Esophagus mucosa (tissue), 1 donor: Measurements from ENCODE around the gene SLC13A2. TPM values are rescaled to one million over a fixed set of nuclear protein-coding genes. Genes with fewer than 3 reads are reported as not detected.
A peak's percentile ranks its signal among the peaks of the same experiment; 100 is the strongest.
"Not testable (repeated sequence)": the region's sequence is repeated elsewhere in the genome, so short reads cannot be mapped to it uniquely, and the experiment has no call there.

Source experiments
- ATAC-seq: fragments of 200-7000 bp; cut with Tn5 transposase; one replicate; pipeline ENCODE4 v1.9.1; 2020
- total RNA-seq: library from RNA; stranded (reverse); gene quantifications from one replicate; pipeline ENCODE4 v1.2.4, GENCODE V29; 2023
- donor health status: DM: yes; HTN: yes; CAD: no.

The SLC13A2 gene
- total RNA-seq = not detected

DNA sequence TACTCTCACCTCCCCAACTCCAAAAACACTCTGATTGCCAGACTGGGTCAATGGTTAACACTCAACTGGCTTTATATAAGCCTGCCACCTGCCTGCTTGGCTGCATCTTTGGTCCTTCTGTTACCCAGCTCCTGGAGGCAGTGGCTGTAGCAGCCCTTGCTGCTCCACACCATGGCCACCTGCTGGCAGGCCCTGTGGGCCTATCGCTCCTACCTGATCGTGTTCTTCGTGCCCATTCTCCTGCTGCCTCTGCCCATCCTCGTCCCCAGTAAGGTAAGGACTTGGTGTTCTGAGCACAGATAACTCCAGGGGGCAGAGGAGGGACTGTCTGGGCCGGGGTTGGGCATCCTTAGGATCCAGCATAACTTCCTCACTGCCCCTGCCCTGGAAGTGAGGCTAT, at the start of gene SLC13A2:
Gene SLC13A2, plus strand, starts transcription at position 103 of the 400 bp plus-strand sequence. Its CDS starts 69 bp downstream, at position 172.
- ATAC-seq = no peak

GRCh38 chr17:28425206-28425605, 48.2 kb upstream of the SLC13A2 start:
- no peak for ATAC-seq

- ATAC-seq = peak; percentile 37
These were observed 47.3 kb upstream of the SLC13A2 start for GRCh38 chr17:28426081-28426519.

GRCh38 chr17:28427371-28427770, 46.1 kb upstream of the SLC13A2 start:
- no peak for ATAC-seq

DNA sequence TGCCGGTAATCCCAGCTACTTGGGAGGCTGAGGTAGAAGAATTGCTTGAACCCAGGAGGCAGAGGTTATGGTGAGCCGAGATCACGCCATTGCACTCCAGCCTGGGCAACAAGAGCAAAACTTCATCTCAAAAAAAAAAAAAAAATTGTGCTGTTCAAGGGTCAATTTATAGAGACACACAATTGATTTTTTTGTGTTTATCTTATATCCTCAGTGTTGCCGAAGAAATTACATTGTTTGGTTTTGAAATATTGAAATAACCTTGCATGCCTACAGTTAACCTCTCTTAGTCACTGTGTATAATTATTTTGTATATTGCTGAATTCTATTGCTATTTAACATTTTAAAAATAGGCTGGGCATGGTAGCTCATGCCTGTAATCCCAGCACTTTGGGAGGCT, 45.5 kb upstream of the SLC13A2 start:
- not testable (repeated sequence) for ATAC-seq

GRCh38 chr17:28433721-28434120, 39.7 kb upstream of the SLC13A2 start:
- no peak for ATAC-seq

DNA sequence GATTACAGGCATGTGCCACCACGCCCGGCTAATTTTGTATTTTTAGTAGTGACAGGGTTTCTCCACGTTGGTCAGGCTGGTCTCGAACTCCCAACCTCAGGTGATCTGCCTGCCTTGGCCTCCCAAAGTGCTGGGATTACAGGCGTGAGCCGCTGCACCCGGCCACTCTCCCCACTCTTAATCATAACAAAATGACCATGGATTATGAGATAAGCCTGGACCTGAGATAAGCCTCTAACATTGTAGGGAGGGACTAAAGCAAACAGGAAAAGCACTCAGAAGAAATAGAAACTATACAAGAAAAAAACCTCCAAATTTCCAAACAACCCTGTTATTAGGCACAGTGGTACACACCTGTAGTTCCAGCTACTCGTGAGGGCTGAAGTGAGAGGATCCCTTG, 39.1 kb upstream of the SLC13A2 start:
- ATAC-seq = not testable (repeated sequence)

GRCh38 chr17:28443901-28444638, 29.4 kb upstream of the SLC13A2 start:
- ATAC-seq = no peak

DNA sequence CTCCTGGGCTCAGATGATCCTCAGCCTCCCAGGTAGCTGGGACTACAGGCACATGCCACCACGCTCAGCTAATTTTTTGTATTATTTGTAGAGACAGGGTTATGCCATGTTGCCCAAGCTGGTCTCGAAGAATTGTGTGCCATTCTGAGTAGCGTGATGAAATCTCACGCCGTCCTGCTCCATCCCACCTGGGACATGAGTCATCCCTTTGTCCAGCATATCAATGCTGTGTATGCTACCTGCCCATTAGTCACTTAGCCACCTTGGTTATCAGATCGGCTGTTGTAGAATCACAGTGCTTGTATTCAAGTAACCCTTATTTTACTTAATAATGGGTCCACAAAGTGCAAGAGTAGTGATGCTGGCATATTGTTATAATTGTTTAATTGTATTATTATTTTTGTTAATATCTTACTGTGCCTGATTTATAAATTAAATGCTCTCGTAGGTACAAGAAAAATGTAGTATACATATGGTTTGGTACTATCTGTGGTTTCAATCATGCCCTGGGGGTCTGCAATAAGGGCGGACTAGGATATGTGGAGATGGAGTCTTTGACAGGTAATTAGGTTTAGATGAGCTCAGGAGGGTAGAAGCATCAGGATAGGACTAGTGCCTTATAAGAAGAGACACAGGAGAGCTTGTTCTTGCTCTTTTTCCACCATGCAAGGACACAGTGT, 26.6 kb upstream of the SLC13A2 start:
- no peak for ATAC-seq

- no peak for ATAC-seq
These were observed 26.1 kb upstream of the SLC13A2 start for GRCh38 chr17:28447396-28447760.

DNA sequence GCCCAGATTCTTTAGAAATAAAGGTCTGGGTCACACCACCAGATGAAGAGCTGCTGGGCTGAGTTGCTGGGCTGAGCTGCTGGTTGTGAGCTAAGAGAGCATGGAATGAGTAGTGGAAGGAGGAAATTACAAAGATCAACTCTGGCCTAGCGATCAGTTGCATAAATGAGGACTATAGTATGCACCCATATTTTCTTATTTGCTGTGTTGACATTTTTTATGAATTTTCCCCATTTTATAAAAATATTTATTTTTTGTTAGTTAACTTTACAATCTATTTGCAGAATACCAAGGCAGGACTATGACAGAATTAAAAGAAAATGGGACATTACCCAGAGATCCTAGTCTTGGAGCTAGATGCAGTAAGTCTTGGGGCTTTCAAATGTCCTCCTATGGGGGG, 23.6 kb upstream of the SLC13A2 start:
- no peak for ATAC-seq

- ATAC-seq = no peak
These were observed 15.6 kb upstream of the SLC13A2 start for GRCh38 chr17:28457890-28458289.

DNA sequence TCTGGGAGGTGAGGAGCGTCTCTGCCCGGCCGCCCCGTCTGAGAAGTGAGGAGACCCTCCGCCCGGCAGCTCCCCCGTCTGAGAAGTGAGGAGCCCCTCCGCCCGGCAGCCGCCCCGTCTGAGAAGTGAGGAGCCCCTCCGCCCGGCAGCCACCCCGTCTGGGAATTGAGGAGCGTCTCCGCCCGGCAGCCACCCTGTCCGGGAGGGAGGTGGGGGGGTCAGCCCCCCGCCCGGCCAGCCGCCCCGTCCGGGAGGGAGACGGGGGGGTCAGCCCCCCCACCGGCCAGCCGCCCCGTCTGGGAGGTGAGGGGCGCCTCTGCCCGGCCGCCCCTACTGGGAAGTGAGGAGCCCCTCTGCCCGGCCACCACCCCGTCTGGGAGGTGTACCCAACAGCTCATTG, 14.6 kb upstream of the SLC13A2 start:
- ATAC-seq = not testable (repeated sequence)

DNA sequence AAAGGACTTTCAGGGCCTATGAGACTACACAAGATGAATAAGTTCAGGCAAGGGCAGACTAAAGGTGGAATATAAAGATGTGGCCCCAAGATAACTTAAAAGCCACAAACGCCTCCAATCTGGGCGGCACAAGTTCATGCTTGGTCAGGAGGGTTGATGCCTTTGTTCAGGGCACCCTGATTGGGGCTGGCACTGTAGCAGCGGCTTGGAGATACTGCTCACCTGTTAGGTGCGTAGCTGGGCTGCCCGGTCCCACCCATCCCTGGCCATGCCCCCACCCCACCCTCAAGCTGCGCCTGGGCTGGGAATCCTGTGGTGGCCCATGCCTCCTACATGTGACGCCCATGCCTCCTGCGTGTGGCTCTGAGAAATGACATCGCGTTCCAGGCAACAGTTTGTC, 12.5 kb upstream of the SLC13A2 start:
- no peak for ATAC-seq

DNA sequence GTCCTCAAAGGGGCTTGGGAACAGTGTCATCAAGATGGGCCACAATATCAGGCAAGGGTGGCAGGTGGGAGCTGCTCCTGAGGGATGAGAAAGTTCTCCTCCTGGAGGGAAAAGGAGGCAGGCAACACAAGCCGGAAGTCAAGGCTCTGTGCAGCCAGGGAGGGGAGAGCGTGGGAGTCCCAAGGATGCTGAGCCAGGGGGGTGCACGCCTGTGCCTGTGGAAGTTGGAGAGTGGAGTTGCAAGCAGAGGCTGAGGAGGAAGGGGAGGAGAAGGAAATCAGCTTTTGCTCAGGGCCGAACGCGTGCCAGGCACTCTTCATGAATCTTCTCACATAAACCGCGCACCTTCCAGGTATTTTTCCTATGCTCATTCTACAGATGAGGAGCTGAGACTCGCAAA, 7.4 kb upstream of the SLC13A2 start:
- no peak for ATAC-seq

- ATAC-seq = no peak
These were observed 6.9 kb upstream of the SLC13A2 start for GRCh38 chr17:28466521-28467048.

GRCh38 chr17:28467456-28468025, 5.9 kb upstream of the SLC13A2 start:
- no peak for ATAC-seq

DNA sequence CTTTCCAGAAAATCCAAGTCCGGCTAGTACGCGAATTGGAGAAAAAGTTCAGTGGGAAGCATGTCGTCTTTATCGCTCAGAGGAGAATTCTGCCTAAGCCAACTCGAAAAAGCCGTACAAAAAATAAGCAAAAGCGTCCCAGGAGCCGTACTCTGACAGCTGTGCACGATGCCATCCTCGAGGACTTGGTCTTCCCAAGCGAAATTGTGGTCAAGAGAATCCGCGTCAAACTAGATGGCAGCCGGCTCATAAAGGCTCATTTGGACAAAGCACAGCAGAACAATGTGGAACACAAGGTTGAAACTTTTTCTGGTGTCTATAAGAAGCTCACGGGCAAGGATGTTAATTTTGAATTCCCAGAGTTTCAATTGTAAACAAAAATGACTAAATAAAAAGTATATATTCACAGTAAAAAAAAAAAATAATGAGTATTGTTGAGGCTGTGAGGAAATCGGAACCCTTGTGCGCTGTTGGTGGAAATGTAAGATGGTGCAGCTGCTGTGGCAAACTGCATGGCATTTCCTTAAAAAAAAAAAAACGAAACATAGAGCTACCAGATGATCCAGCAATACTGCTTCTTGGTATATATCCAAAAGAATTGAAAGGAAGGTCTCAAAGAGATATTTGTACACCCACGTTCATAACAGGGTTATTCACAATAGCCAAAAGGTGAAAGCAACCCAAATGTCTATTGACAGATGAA, 5.3 kb upstream of the SLC13A2 start:
- ATAC-seq = not testable (repeated sequence)

DNA sequence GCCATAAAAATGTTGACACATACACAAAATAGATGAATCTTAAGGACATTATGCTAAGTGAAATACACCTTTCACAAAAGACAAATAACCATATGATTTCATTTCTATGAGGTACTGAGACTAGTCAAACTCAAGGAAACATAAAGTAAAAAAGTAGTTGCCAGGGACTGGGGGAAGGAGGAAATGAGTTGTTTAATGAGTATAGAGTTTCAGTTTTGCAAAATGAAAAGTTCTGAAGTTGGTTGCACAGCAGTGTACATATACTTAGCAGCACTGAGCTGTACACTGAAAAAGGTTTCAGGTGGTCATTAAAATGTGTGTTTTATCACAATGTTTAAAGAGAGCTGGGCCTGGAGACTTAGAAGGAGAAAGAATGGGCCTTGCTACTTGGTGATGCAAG, 4.7 kb upstream of the SLC13A2 start:
- no peak for ATAC-seq

DNA sequence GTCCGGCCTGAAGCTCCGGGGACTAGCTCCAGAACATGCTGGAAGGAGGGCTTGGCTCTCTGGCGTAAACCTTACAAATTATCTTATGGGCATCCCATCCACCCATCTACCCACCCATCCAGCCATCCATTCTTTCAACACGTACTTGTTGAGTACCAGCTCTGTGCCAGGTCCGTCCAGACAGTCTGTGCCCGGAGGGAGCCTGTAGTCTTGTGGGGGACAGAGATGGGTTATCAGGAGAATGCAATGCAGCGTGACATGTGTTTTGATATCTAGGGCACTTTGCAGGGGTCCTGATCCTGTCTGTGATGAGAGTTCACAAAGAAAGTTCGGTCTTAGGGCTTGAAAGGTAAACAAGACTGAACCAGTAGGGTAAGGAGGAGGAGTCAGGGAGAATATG, 4.1 kb upstream of the SLC13A2 start:
- ATAC-seq = no peak

GRCh38 chr17:28470266-28470913, 3.1 kb upstream of the SLC13A2 start:
- ATAC-seq = no peak

DNA sequence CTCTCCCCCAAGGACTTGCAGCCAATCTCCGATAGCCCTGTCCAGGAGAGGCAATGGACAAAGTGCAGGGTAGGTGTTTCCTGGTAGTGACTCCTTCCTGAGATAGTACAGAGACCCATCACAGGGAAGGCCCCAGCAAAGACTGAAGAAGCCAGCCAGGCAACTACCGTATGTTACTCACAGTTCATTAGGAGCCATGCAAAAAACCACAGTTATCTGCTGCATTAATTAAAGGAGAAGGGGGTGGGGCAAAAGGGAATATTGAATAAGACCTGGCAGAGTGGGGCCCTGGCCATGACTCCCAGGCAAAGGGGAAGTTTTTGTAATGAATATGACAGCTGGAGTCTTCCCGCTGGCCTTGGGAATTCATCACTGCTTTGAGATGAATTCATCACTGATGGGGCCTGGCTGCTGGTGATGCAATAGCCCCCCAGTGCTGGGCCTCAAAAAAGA, 2.5 kb upstream of the SLC13A2 start:
- ATAC-seq = no peak
